Ovary (tissue), 3 donors: ENCODE data around the gene TRAK1.

Experiments
- POLR2A ChIP-seq: fragments of 450-650 bp; IDR thresholded peaks from one replicate; pipeline ENCODE4 v1.6.1; 2017; ENCODE audit warnings: antibody characterized with exemption, mild to moderate bottlenecking, moderate library complexity
- TF ChIP-seq, protein P1 (sequence below), 3 donors: fragments of 450-650 bp in 2 of 3; fragments of 200-600 bp in 1 of 3; IDR thresholded peaks; one replicate each; pipeline versions ENCODE4 v1.5.1 to v1.8.0; 2016 to 2022; ENCODE audit warnings: antibody characterized with exemption in 3 of 3, mild to moderate bottlenecking in 1 of 3
- donor health status: DM: no; HTN: no; CAD: no.

DNA sequence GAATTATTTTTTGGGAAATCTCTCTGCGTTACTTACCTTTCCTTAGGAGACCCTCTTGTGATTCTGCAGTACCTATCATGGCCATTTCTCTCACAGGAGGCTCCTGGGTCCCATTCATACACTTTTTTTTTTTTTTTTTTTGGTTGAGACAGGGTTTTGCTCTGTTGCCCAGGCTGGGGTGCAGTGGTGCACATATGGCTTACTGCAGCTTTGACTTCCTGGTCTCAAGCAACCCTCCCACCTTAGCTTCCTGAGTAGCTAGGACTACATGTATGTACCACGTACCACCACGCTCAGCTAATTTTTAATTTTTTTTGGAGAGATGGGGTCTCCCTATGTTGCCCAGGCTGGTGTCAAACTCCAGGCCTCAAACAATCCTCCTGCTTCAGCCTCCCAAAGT is 36.1 kb downstream of the TRAK1 start:
- TF ChIP-seq, protein P1, sequence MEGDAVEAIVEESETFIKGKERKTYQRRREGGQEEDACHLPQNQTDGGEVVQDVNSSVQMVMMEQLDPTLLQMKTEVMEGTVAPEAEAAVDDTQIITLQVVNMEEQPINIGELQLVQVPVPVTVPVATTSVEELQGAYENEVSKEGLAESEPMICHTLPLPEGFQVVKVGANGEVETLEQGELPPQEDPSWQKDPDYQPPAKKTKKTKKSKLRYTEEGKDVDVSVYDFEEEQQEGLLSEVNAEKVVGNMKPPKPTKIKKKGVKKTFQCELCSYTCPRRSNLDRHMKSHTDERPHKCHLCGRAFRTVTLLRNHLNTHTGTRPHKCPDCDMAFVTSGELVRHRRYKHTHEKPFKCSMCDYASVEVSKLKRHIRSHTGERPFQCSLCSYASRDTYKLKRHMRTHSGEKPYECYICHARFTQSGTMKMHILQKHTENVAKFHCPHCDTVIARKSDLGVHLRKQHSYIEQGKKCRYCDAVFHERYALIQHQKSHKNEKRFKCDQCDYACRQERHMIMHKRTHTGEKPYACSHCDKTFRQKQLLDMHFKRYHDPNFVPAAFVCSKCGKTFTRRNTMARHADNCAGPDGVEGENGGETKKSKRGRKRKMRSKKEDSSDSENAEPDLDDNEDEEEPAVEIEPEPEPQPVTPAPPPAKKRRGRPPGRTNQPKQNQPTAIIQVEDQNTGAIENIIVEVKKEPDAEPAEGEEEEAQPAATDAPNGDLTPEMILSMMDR (IDR thresholded peaks at IDR 0.05) = no peak
- TF ChIP-seq POLR2A = no peak
